Embryonic facial prominence (tissue), 1 donor: ENCODE results near the gene AP5S1.
A peak's percentile ranks its signal among the peaks of the same experiment; 100 is the strongest.
"Not testable (repeated sequence)": the region's sequence is repeated elsewhere in the genome, so short reads cannot be mapped to it uniquely, and the experiment has no call there.

Experiments
- DNase-seq: peaks from one replicate; pipeline ENCODE4 v3.0.0-alpha.2; 2016; ENCODE audit errors: extremely low spot score

The AP5S1 gene

GRCh38 chr20:3811467-3812258 is 8.7 kb upstream of the AP5S1 start:
- peak; percentile 91 for DNase-seq

- DNase-seq = no peak
Measured at GRCh38 chr20:3812259-3812681, 8.1 kb upstream of the AP5S1 start.

DNA sequence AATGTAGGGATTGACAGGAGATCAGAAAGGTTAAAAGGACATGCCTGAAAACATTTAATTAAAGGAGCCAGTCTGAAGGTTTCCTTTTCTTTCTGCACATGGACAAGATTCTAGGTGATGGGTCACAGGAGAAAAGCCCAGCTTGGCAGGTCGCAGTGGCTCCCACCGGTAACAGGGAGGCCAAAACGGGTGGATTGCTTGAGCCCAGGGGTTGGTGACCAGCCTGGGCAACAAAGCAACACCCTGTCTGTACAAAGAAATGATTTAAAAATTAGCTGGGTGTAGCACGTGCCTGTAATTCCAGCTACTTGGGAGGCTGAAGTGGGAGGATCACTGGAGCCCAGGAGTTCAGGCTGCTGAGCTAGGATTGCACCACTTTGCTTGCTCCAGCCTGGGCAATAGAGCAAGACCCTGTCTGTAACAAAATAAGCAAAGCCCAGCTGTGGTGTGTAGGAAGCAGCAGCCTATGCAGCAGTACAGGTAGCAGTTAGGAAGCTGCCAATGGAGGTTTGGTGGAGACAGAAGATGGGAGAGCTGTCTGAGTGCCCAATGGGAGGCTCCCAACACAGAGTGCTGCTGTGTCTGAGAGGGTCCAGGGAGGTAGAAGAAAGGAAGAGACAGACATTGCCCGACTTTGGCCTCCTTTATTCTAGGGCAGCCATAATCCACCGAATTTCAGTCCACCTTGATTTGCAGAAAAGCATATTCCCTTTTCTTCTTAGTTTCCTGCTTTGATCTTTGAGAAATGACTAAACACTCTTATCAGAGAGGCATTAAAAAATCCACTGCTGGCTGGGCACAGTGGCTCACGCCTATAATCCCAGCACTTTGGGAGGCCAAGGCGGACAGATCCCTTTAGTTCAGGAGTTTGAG is 7.1 kb upstream of the AP5S1 start:
- DNase-seq = no peak

GRCh38 chr20:3813848-3814581 is 6.3 kb upstream of the AP5S1 start:
- no peak for DNase-seq

DNA sequence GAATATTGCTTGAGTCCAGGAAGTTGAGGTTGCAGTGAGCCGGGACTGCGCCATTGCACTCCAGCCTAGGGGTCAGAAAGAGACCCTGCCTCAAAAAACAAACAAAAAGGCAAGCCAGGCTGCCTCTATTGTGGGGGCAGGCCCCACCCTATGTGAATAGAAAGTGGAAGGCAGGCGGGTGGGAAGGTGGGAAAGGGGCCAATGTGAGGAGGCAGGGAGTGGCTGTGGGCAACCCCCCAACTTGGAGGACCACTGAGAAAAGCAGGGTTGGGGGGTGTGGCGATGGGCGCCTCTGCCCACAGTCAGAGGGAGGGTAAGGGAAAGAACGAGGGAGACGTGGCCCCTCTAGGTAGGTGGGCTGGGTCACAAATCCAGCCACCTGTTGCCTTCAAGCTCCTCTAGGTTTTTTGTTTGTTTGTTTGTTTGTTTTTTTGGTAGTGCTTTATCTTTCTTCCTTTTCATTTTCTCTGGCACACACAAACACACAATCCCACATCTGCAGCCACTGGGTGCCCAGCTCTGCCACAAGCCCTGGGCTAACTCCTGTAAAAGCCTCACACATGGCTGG is 5.3 kb upstream of the AP5S1 start:
- DNase-seq = no peak

DNA sequence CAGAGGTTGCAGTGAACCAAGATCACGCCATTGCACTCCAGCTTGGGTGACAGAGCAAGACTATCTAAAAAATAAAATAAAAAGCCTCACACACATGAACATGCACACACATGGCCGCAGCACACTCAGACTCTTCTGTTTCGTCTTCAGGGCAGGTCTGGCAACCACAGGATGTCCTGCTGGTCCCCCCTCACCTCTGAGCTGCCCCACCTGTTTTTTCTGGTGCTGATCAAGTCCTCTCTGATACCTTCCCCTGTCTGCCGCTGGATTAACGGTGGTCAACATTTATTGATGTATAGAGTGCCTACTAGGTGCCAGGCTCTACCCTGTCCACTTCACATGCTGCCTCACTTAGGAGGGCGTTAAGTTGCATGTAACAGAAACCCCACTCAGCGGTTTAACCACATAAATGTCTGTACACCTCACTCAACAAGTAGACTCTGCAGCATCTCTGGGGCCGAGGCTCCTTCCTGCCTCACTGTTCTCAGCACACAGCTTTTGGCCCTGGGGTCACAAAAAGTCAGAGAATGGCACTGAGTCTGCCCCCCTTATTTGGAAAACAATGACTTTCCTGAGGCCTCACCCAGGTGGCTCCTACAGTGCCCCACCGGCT is 4.5 kb upstream of the AP5S1 start:
- no peak for DNase-seq

- DNase-seq = no peak
Measured at GRCh38 chr20:3818155-3819151, 1.9 kb upstream of the AP5S1 start.

DNA sequence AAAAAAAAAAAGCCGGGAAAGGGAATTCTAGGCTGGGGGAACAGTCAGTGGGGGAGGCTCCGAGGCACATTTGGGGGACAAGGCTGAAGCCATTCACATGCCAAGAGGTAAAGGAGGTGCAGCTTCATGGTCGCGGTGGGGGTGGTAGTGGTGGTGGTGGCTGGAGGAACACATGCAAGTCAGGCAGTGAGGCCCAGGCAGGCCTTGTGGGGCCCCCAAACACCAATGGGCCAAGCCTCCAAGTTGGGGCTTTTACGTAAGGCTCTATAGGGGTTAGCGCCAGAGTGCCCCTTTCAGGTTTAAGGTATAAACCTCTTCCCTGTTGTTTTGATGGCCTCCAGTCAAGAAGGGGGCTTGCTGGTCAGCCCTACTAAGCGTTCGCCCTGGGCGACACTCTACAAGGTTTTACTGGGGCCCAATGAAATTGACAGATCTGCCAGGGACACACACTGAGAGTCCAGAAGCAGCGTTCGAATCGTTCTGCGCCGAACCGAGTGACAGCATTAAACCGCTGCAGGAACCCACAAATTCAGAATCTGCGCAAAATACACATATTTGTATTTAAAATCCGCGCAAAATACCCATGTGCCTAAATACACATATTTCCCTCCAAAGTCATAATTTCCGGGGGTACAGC is 818 bp upstream of the AP5S1 start:
- no peak for DNase-seq

- no peak for DNase-seq
Measured at GRCh38 chr20:3820901-3821727, 767 bp downstream of the AP5S1 start.

DNA sequence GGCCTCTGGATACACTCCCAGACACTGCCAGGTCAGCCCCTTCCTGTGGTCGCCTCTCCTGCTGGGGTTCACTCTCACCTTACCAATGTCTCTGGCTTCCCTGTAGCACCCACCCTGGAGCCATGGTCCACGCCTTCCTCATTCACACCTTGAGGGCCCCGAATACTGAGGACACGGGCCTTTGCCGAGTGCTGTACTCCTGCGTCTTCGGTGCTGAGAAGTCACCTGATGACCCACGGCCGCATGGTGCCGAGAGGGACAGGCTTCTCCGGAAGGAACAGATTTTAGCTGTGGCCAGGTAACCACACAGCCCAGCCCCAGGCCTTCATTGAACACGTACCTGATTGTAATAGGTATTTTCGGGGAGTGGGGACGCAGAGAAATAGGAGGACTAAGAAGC is 1.6 kb downstream of the AP5S1 start:
- no peak for DNase-seq

DNA sequence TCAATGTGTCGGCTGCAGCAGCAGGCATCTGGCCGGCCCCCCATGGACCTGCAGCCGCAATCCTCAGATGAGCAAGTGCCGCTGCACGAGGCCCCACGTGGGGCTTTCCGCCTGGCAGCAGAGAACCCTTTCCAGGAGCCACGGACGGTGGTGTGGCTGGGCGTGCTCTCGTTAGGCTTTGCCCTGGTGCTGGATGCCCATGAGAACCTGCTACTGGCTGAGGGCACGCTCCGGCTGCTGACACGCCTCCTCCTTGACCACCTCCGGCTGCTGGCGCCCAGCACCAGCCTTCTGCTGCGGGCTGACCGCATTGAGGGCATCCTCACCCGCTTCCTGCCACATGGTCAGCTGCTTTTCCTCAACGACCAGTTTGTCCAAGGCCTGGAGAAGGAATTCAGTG is 3.5 kb downstream of the AP5S1 start:
- DNase-seq = no peak

- no peak for DNase-seq
Measured at GRCh38 chr20:3825526-3825925, 5.2 kb downstream of the AP5S1 start.

DNA sequence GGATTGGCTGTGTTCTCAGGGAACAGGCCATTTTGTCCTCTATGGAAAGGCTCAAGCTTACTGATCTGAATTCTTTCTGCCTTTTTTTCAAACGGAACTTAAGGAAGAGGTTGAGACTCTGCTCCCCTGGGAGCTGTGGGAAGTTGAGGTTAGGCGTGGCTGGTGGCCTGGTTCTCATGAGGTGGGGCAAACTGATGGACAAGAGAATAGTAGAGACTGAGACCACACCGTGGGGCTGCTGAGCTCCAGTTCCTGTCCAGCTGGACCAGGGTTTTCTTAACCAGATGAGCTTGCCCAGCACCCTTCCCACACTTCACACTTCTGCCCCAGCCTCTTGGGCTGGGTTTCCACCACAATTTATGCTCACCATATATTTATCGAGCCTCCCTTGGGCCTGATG is 6.1 kb downstream of the AP5S1 start:
- DNase-seq = no peak

GRCh38 chr20:3828798-3829197 is 8.5 kb downstream of the AP5S1 start:
- DNase-seq = no peak

DNA sequence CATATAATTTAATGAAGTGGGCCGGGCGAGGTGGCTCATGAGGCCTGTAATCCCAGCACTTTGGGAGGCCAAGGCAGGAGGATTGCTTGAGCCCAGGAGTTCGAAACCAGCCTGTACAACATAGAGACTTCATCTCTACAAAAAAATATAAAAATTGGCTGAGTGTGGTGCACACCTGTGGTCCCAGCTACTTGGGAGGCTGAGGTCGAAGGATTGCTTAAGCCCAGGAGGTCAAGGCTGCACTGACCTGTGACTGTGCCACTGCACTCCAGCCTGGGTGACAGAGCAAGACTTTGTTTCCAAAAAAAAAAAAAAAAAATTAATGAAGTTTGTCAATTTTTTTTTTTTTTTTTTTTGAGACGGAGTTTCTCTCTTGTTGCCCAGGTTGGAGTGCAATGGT is 9.5 kb downstream of the AP5S1 start:
- not testable (repeated sequence) for DNase-seq

DNA sequence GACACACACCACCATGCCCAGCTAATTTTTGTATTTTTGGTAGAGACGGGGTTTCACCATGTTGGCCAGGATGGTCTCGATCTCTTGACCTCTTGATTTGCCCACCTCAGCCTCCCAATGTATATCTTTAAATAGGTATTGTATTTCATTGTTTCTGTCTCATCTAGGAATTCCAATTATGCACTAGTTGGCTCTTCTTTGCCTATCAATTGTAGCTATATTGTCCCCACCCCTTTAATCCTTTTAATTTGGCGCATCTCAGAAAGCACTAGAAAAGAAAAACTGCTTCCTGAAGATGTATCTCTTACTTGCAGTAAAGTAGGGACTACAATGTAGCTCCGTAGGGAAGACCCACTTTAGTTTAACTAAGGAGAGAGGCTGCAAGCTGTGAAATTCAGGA is 15.8 kb downstream of the AP5S1 start:
- no peak for DNase-seq

GRCh38 chr20:3839328-3839727 is 19.0 kb downstream of the AP5S1 start:
- DNase-seq = no peak

DNA sequence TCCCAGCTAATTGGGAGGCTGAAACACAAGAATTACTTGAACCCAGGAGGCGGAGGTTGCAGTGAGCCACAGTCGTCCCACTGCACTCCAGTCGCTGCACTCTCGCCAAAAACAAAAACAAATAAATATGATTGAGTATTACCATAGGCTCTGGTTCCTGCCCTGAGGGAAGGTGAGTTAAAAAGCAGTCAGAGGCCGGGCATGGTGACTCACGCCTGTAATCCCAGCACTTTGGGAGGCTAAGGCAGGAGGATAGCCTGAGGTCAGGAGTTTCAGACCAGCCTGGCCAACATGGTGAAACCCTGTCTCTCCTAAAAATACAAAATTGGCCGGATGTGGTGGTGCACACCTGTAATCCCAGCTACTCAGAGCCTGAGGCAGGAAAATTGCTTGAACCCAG is 19.9 kb downstream of the AP5S1 start:
- DNase-seq = not testable (repeated sequence)
